K562 (cell line): ENCODE results near the gene CUL3. TPM values are rescaled to one million over a fixed set of nuclear protein-coding genes. Genes with fewer than 3 reads are reported as not detected.

Experiments used
- ATAC-seq: fragments of 200-7000 bp; cut with Tn5 transposase; 3 replicates; pipeline ENCODE4 v1.9.1; 2020; ENCODE audit warnings: moderate library complexity
- BruUV-seq: library from RNA; stranded (reverse); fragments of 400-500 nt; replicated peaks from 2 replicates; lab custom pipeline; 2021; lab: Mats Ljungman, UMichigan
- CTCF ChIA-PET: fragments of 300-600 bp; formaldehyde crosslinking; extraction: SDS; loops from one replicate; lab custom pipeline; 2021; ENCODE audit warnings: low intra/inter-chr PET ratio; lab: Yijun Ruan, JAX
- POLR2A ChIA-PET: fragments of 300-600, 350-650 bp; sonication (Branson Sonifier 250); formaldehyde crosslinking; extraction: SDS; loops from one replicate; lab custom pipeline; 2021; ENCODE audit warnings: antibody characterized with exemption, inconsistent platforms; lab: Yijun Ruan, JAX
- DNase-seq, 4 experiments: peaks; one replicate each; pipeline versions ENCODE4 v3.0.0 to v3.0.0-alpha.2; 2011 to 2018; ENCODE audit warnings: low spot score in 3 of 4, mixed read lengths in 3 of 4; ENCODE audit errors: extremely low read depth in 1 of 4
- FAIRE-seq: peaks from 2 replicates; lab custom pipeline; 2011; peaks lifted over from hg19 to GRCh38; lab: Jason Lieb, UNC
- H2AFZ ChIP-seq: 2 replicates; pipeline ENCODE4 v1.6.0; 2011; ENCODE audit warnings: low read depth, low read length, control low read depth, inconsistent platforms
- H3K27ac ChIP-seq: fragments of 200-600 bp; 3 replicates; pipeline ENCODE4 v1.8.0; 2011; ENCODE audit warnings: low read depth, mild to moderate bottlenecking, control low read depth, inconsistent platforms, low read length, moderate library complexity, mixed read lengths; ENCODE audit errors: extremely low read depth
- H3K27me3 ChIP-seq, 2 experiments: fragments of 300-600 bp in 1 of 2; 2 replicates in 1 of 2; 3 replicates in 1 of 2; pipeline versions ENCODE4 v1.6.0 to v1.8.0; 2011; ENCODE audit warnings: inconsistent platforms in 2 of 2, low read length in 2 of 2, mild to moderate bottlenecking in 1 of 2, mixed read lengths in 1 of 2, moderate library complexity in 1 of 2; ENCODE audit not compliant: control insufficient read depth in 2 of 2, insufficient read depth in 2 of 2
- H3K36me3 ChIP-seq: fragments of 300-600 bp; 3 replicates; pipeline ENCODE4 v1.8.0; 2011; ENCODE audit warnings: mild to moderate bottlenecking, low read length, inconsistent platforms; ENCODE audit not compliant: control insufficient read depth, insufficient read depth
- H3K4me1 ChIP-seq, 2 experiments: fragments of 200-600 bp in 1 of 2; replicated peaks in 1 of 2; 2 replicates in 1 of 2; 3 replicates in 1 of 2; pipeline versions ENCODE4 v1.5.1 to v1.8.0; 2011; ENCODE audit warnings: inconsistent platforms in 2 of 2, low read length in 2 of 2, mild to moderate bottlenecking in 1 of 2, mixed read lengths in 1 of 2, moderate library complexity in 1 of 2; ENCODE audit not compliant: control insufficient read depth in 2 of 2, insufficient read depth in 2 of 2
- H3K4me2 ChIP-seq: 2 replicates; pipeline ENCODE4 v1.6.1; 2011; ENCODE audit warnings: low read length, control low read depth, inconsistent platforms, mixed read lengths; ENCODE audit not compliant: insufficient read depth
- H3K4me3 ChIP-seq: fragments of 200-600 bp; sonication (generic), shearing (Covaris generic); 2 replicates; pipeline ENCODE4 v1.5.1; 2016; ENCODE audit warnings: control low read depth, inconsistent platforms
- H3K79me2 ChIP-seq: fragments of 200-600 bp; 3 replicates; pipeline ENCODE4 v1.8.0; 2011; ENCODE audit warnings: low read length, inconsistent platforms; ENCODE audit not compliant: control insufficient read depth, insufficient read depth
- H3K9ac ChIP-seq, 2 experiments: 2 replicates each; pipeline versions ENCODE4 v1.6.0 to v1.6.1; 2011; ENCODE audit warnings: low read depth in 2 of 2, low read length in 2 of 2, control low read depth in 1 of 2, inconsistent platforms in 1 of 2, mild to moderate bottlenecking in 1 of 2, mixed read lengths in 1 of 2; ENCODE audit not compliant: insufficient read depth in 1 of 2
- H3K9me1 ChIP-seq: one replicate; pipeline ENCODE4 v1.6.0; 2011; ENCODE audit warnings: inconsistent platforms, mild to moderate bottlenecking, low read length, moderate library complexity; ENCODE audit not compliant: control insufficient read depth, insufficient read depth
- H3K9me3 ChIP-seq: replicated peaks from 2 replicates; pipeline ENCODE4 v1.5.1; 2011; ENCODE audit warnings: low read depth, low read length, inconsistent platforms; ENCODE audit not compliant: control insufficient read depth, insufficient read depth
- H4K20me1 ChIP-seq: replicated peaks from 2 replicates; pipeline ENCODE4 v1.6.1; 2011; ENCODE audit warnings: low read length, inconsistent platforms, mixed read lengths; ENCODE audit not compliant: control insufficient read depth, insufficient read depth
- L3MBTL2 ChIP-seq: fragments of 450-650 bp; IDR thresholded peaks from 2 replicates; pipeline ENCODE4 v1.6.1; 2016; ENCODE audit warnings: mild to moderate bottlenecking, moderate library complexity
- MCM5 ChIP-seq: fragments of 450-650 bp; IDR thresholded peaks from 2 replicates; pipeline ENCODE4 v1.6.1; 2016; ENCODE audit warnings: low read depth
- MTF1 ChIP-seq: fragments of 250-450 bp; sonication (Bioruptor Pico); IDR thresholded peaks from 2 replicates; pipeline ENCODE4 v1.9.0; 2021; ENCODE audit warnings: moderate library complexity, mild to moderate bottlenecking, inconsistent platforms, borderline replicate concordance
- NBN ChIP-seq: fragments of 450-650 bp; IDR thresholded peaks from 2 replicates; pipeline ENCODE4 v1.6.1; 2016; ENCODE audit warnings: low read depth, mild to moderate bottlenecking
- NEUROD1 ChIP-seq: fragments of 150-350 bp; IDR thresholded peaks from 2 replicates; pipeline ENCODE4 v1.6.1; 2014; ENCODE audit warnings: borderline replicate concordance, low read length, low read depth; ENCODE audit not compliant: partially characterized antibody
- NFE2L1 ChIP-seq: fragments of 450-650 bp; IDR thresholded peaks from 2 replicates; pipeline ENCODE4 v1.6.1; 2016; ENCODE audit warnings: missing genetic modification characterization, low read depth, mild to moderate bottlenecking, missing compliant biosample characterization, moderate library complexity, borderline replicate concordance
- TBL1XR1 ChIP-seq, 2 experiments: IDR thresholded peaks; 2 replicates each; pipeline ENCODE4 v1.6.1; 2012; ENCODE audit warnings: improper control_type of control experiment in 2 of 2, low read length in 2 of 2, mild to moderate bottlenecking in 1 of 2
- TBP ChIP-seq: optimal IDR thresholded peaks from 2 replicates; pipeline ENCODE3; 2011; ENCODE audit warnings: low read depth, low read length, improper control_type of control experiment
- ZNF146 ChIP-seq: IDR thresholded peaks from one replicate; pipeline ENCODE4 v1.6.1; 2018; ENCODE audit warnings: missing compliant biosample characterization; ENCODE audit not compliant: unreplicated experiment
- ZNF583 ChIP-seq: fragments of 250-450 bp; sonication (Bioruptor Pico); IDR thresholded peaks from 2 replicates; pipeline ENCODE4 v1.4.0; 2020
- WGBS: fragments of 100-300 bp; shearing (Covaris generic); methylation state at CpG from one replicate; pipeline ENCODE4 v1.1.6; 2016; ENCODE audit warnings: low coverage, mixed read lengths; ENCODE audit not compliant: insufficient coverage; ENCODE audit errors: missing lambda C conversion rate; 5-methylcytosine and 5-hydroxymethylcytosine counted together
- in situ Hi-C: fragments of 300-500 bp; cut with MboI; formaldehyde crosslinking; loops from 4 replicates; pipeline ENCODE4 v1.15.0; 2018; ENCODE audit warnings: inconsistent platforms, mixed read lengths
- intact Hi-C: fragments of 100-400 bp; cut with micrococcal nuclease; formaldehyde crosslinking; loops from 2 replicates; pipeline ENCODE4 v1.14.2; 2022
- polyA plus RNA-seq, 8 experiments: library from polyadenylated mRNA; depleted of rRNA in 4 of 8; stranded (reverse) in 5 of 8; unstranded in 3 of 8; fragments of >200 nt; fragmentation: Nextera tagmentation in 2 of 8; fragmentation: Illumina TruSeq in 1 of 8; extraction: Ambion mirVana in 2 of 8; extraction: Trizol in 1 of 8; gene quantifications; 2 replicates each; pipeline versions ENCODE4 v1.2.1 to v1.2.3, GENCODE V29; 2011 to 2014; ENCODE audit warnings: inconsistent platforms in 1 of 8, missing spikeins in 1 of 8
- total RNA-seq, 7 experiments: library from RNA; depleted of rRNA in 6 of 7; stranded (reverse); fragments of >200 nt in 6 of 7; fragmentation: Illumina TruSeq in 2 of 7; extraction: Trizol in 2 of 7; gene quantifications; 2 replicates each; pipeline versions ENCODE4 v1.2.1 to v1.2.3, GENCODE V29; 2011 to 2021; ENCODE audit warnings: low replicate concordance in 1 of 7
- TF ChIP-seq, protein P1 (sequence below): sonication (generic); formaldehyde crosslinking; IDR thresholded peaks from 2 replicates; pipeline ENCODE4 v1.9.0; 2022; ENCODE audit warnings: mild to moderate bottlenecking, missing genetic modification reagents
- TF ChIP-seq, protein P2 (sequence below): sonication (generic); formaldehyde crosslinking; IDR thresholded peaks from 2 replicates; pipeline ENCODE4 v1.8.0; 2023; ENCODE audit warnings: mild to moderate bottlenecking, missing genetic modification reagents
- TF ChIP-seq, protein P3 (sequence below): fragments of 250-450 bp; sonication (Bioruptor Pico); IDR thresholded peaks from 2 replicates; pipeline ENCODE4 v1.4.0; 2020; ENCODE audit warnings: borderline replicate concordance
- TF ChIP-seq, protein P4 (sequence below): fragments of 150-350 bp; IDR thresholded peaks from 2 replicates; pipeline ENCODE4 v1.6.1; 2014; ENCODE audit warnings: low read depth, mild to moderate bottlenecking, low read length, borderline replicate concordance

Gene CUL3
- total and polyA plus RNA-seq, 9 of the 15 experiments (the other 6 are each of a cell fraction or from before 2014, with no cell fraction given) = 31.5 to 71.9 (median 56.4) TPM

DNA sequence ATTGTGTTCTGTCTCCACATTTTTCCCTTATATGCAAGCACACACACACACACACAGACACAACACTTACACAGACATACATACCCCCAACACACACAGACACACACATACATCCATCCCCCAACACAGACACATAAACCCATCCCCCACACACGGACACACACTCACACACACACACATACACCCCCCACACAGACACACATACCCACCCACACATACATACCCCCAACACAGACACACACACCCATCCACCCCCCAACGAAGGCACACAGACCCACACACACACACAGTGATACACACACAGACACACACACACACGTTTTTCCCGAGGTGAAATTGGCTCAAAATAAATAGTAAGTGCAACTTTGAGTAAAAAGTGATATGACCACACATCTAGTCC lies 41.6 kb upstream of the CUL3 start:
- no peaks in the 10 kb centered on the region for H3K4me1 ChIP-seq
- ChIA-PET CTCF (no interaction called here), POLR2A (no interaction called here)
- no peak overlapping the region for H3K9ac ChIP-seq
- H3K4me2 ChIP-seq = no peak overlapping the region
- no peaks in the 10 kb centered on the region for H3K9me1 ChIP-seq
- no TSS peak for BruUV-seq
- ATAC-seq (no peak), DNase-seq (no peak), FAIRE-seq (no peak)
- H3K79me2 ChIP-seq = no peaks in the 10 kb centered on the region
- H4K20me1 ChIP-seq = no peaks in the 10 kb centered on the region
- intact Hi-C loops (no loop called here), in situ Hi-C loops (no loop called here)
- no peaks in the 10 kb centered on the region for H3K36me3 ChIP-seq
- no peaks in the 10 kb centered on the region for H3K9me3 ChIP-seq
- no peak overlapping the region for H3K27ac ChIP-seq
- 0% methylated on average over 3 of the region's 4 CpGs for WGBS
- peaks cover 0 to 4% of the 10 kb centered on the region in 2 experiments; a peak in 4 of 5 replicates for H3K27me3 ChIP-seq
- no peak overlapping the region for H3K4me3 ChIP-seq
- no peak overlapping the region for H2AFZ ChIP-seq
- TF ChIP-seq ZNF583 (CRISPR knock-in tag) (no peak), TBL1XR1 (IDR thresholded peaks at IDR 0.05; ENCODE audit: low read length in 2 of 2) (no peak), NBN (no peak), L3MBTL2 (no peak), MTF1 (CRISPR knock-in tag) (no peak), TBP (no peak), MCM5 (no peak), NEUROD1 (no peak), ZNF146 (CRISPR knock-in tag) (no peak), NFE2L1 (no peak)
- TF ChIP-seq, protein P1, sequence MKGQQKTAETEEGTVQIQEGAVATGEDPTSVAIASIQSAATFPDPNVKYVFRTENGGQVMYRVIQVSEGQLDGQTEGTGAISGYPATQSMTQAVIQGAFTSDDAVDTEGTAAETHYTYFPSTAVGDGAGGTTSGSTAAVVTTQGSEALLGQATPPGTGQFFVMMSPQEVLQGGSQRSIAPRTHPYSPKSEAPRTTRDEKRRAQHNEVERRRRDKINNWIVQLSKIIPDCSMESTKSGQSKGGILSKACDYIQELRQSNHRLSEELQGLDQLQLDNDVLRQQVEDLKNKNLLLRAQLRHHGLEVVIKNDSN (CRISPR knock-in tag) = no peak
- TF ChIP-seq, protein P2, sequence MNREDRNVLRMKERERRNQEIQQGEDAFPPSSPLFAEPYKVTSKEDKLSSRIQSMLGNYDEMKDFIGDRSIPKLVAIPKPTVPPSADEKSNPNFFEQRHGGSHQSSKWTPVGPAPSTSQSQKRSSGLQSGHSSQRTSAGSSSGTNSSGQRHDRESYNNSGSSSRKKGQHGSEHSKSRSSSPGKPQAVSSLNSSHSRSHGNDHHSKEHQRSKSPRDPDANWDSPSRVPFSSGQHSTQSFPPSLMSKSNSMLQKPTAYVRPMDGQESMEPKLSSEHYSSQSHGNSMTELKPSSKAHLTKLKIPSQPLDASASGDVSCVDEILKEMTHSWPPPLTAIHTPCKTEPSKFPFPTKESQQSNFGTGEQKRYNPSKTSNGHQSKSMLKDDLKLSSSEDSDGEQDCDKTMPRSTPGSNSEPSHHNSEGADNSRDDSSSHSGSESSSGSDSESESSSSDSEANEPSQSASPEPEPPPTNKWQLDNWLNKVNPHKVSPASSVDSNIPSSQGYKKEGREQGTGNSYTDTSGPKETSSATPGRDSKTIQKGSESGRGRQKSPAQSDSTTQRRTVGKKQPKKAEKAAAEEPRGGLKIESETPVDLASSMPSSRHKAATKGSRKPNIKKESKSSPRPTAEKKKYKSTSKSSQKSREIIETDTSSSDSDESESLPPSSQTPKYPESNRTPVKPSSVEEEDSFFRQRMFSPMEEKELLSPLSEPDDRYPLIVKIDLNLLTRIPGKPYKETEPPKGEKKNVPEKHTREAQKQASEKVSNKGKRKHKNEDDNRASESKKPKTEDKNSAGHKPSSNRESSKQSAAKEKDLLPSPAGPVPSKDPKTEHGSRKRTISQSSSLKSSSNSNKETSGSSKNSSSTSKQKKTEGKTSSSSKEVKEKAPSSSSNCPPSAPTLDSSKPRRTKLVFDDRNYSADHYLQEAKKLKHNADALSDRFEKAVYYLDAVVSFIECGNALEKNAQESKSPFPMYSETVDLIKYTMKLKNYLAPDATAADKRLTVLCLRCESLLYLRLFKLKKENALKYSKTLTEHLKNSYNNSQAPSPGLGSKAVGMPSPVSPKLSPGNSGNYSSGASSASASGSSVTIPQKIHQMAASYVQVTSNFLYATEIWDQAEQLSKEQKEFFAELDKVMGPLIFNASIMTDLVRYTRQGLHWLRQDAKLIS (CRISPR knock-in tag) = no peak
- TF ChIP-seq, protein P3, sequence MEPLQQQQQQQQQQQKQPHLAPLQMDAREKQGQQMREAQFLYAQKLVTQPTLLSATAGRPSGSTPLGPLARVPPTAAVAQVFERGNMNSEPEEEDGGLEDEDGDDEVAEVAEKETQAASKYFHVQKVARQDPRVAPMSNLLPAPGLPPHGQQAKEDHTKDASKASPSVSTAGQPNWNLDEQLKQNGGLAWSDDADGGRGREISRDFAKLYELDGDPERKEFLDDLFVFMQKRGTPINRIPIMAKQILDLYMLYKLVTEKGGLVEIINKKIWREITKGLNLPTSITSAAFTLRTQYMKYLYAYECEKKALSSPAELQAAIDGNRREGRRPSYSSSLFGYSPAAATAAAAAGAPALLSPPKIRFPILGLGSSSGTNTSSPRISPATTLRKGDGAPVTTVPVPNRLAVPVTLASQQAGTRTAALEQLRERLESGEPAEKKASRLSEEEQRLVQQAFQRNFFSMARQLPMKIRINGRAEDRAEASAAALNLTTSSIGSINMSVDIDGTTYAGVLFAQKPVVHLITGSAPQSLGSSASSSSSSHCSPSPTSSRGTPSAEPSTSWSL (CRISPR knock-in tag) = no peak
- TF ChIP-seq, protein P4, sequence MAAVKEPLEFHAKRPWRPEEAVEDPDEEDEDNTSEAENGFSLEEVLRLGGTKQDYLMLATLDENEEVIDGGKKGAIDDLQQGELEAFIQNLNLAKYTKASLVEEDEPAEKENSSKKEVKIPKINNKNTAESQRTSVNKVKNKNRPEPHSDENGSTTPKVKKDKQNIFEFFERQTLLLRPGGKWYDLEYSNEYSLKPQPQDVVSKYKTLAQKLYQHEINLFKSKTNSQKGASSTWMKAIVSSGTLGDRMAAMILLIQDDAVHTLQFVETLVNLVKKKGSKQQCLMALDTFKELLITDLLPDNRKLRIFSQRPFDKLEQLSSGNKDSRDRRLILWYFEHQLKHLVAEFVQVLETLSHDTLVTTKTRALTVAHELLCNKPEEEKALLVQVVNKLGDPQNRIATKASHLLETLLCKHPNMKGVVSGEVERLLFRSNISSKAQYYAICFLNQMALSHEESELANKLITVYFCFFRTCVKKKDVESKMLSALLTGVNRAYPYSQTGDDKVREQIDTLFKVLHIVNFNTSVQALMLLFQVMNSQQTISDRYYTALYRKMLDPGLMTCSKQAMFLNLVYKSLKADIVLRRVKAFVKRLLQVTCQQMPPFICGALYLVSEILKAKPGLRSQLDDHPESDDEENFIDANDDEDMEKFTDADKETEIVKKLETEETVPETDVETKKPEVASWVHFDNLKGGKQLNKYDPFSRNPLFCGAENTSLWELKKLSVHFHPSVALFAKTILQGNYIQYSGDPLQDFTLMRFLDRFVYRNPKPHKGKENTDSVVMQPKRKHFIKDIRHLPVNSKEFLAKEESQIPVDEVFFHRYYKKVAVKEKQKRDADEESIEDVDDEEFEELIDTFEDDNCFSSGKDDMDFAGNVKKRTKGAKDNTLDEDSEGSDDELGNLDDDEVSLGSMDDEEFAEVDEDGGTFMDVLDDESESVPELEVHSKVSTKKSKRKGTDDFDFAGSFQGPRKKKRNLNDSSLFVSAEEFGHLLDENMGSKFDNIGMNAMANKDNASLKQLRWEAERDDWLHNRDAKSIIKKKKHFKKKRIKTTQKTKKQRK = no peak
